Testis (tissue), 2 donors: Measurements from ENCODE around the gene ST3GAL6.

Source experiments
- POLR2A ChIP-seq: fragments of 450-650 bp; IDR thresholded peaks from one replicate; pipeline ENCODE4 v1.6.1; 2017; ENCODE audit warnings: antibody characterized with exemption, mild to moderate bottlenecking, moderate library complexity
- TF ChIP-seq, protein P1 (sequence below), 3 experiments: fragments of 450-650 bp in 2 of 3; fragments of 200-600 bp in 1 of 3; sonication (generic) in 1 of 3; IDR thresholded peaks; one replicate each; pipeline ENCODE4 v1.5.1; 2016 to 2019; ENCODE audit warnings: antibody characterized with exemption in 3 of 3, mild to moderate bottlenecking in 2 of 3, moderate library complexity in 1 of 3

DNA sequence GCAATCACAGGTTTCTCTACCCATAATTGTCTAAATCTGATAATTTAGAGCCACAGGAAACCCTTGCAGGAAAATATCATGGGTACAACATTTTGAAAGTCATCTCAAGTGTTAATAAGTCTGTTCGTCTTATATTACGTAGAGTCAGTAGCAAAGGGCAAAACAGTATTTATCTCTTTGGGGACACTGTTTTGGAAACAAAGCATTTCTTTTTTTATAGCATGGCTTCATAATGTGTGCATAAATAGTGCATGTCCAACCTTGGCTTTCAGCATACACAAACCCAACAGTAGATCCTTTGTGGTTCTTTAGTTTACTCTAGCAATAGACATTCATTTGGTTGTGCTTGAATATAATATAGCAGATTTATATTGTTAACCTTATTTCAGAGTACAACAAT lies 24.0 kb downstream of the ST3GAL6 start:
- TF ChIP-seq, protein P1, sequence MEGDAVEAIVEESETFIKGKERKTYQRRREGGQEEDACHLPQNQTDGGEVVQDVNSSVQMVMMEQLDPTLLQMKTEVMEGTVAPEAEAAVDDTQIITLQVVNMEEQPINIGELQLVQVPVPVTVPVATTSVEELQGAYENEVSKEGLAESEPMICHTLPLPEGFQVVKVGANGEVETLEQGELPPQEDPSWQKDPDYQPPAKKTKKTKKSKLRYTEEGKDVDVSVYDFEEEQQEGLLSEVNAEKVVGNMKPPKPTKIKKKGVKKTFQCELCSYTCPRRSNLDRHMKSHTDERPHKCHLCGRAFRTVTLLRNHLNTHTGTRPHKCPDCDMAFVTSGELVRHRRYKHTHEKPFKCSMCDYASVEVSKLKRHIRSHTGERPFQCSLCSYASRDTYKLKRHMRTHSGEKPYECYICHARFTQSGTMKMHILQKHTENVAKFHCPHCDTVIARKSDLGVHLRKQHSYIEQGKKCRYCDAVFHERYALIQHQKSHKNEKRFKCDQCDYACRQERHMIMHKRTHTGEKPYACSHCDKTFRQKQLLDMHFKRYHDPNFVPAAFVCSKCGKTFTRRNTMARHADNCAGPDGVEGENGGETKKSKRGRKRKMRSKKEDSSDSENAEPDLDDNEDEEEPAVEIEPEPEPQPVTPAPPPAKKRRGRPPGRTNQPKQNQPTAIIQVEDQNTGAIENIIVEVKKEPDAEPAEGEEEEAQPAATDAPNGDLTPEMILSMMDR (IDR thresholded peaks at IDR 0.05), result no peak
- no peak for TF ChIP-seq POLR2A
